GM08714 (cell line): Measurements from ENCODE around the gene ZNF280A.
"Not testable (repeated sequence)": the region's sequence is repeated elsewhere in the genome, so short reads cannot be mapped to it uniquely, and the experiment has no call there.

Experiments used
- H3K4me3 ChIP-seq: fragments of 200-500 bp; sonication (Bioruptor generic); 2 replicates; pipeline ENCODE4 v1.5.1; 2014; ENCODE audit warnings: mild to moderate bottlenecking, low read length, inconsistent platforms
- ZNF274 ChIP-seq: IDR thresholded peaks from 2 replicates; pipeline ENCODE4 v1.6.1; 2012; ENCODE audit warnings: mild to moderate bottlenecking, low read depth, low read length

Gene ZNF280A

DNA sequence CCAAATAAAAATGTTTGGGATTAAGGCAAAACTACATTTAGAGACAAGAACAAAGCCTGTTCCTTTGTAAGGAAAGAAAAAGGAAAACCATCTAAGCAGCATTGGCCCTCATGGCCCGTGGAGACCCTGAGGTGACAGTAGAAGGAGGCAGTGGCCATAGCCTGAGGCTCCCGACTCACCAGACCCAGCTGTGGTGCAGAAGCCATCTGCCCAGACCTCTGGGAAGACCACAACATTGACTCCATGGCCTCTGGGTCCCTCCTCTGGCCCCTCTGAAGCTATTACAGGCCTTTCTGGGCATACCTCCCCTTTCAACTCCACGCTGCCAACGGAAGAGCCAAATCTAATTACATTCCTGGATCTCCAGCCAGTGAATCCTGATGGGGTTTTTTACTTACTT is 32.6 kb upstream of the ZNF280A start:
- H3K4me3 ChIP-seq, result no peak overlapping the region
- no peak for TF ChIP-seq ZNF274

DNA sequence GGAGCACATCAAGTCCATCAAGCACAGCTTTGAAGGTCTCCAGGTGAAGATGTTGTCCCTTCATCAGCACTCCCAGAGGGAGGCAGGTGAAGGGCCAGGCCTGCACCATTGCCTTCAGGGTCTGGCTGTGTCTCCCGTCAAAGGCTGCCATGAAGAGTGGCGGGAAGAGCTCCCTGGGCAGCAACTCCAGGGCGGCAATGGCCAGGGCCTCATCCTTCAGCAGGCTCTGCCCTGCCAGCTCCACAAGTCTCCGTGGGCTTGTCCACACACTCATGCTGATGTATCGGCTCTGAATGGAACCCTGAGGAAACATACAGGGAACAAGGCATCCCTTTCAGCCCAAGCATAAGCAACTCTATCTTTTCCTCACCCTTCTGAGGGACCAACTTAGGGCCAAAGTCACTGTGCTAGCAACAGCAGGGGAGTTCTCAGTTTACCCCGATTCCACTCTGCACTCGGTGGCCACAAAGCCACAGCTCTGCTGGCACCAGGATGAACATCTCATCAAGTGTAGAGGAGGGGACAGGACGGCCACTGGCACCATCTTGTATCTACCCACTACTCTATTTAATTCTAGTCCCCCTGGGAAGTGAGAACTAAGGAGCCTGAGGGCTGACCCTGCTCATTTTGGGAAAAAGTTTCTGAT is 30.8 kb upstream of the ZNF280A start:
- no peak for TF ChIP-seq ZNF274
- H3K4me3 ChIP-seq, result no peak overlapping the region

DNA sequence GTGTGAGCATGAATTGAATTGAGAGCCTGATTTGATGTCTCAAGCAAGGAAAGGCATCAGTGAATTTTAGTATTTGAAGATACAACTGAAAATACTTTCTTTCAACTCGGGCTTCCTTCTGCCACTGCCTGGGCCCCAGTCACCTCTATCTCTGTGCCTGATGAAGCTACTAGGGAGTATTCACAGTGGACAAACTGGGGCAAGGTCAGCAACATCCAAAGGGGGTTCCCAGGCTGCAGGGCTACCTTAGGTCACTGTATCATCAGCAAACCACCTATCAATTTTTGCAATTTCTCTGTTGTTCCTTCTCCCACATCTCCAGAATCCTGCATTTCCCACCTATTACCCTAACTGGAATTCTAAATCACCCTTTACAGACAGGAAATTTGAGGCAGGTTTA is 28.8 kb upstream of the ZNF280A start:
- TF ChIP-seq ZNF274, result no peak
- no peak overlapping the region for H3K4me3 ChIP-seq

- no peak overlapping the region for H3K4me3 ChIP-seq
- no peak for TF ChIP-seq ZNF274
Measured at GRCh38 chr22:22548317-22548716, 28.2 kb upstream of the ZNF280A start.

- TF ChIP-seq ZNF274, result no peak
- no peak overlapping the region for H3K4me3 ChIP-seq
Measured at GRCh38 chr22:22547692-22548300, 27.7 kb upstream of the ZNF280A start.

DNA sequence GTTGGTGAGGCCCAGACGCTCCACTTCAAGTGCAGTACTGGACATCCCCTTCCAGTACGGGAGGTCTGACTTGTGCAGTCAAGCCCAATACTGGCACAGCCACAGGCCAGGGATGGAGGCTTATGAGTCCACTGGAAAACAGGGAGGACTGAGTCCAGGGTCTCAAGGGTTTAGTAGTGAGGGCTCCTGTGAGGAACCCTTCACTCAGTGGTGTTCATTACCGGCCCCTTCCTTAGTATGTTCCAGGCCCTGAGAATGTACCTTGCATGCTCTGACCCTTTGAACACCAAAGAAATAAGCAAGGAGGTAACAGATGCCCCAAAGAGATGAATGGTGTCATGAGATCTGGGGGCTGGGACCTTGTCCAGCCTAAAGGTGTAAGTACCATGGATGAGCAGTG is 27.2 kb upstream of the ZNF280A start:
- no peak for TF ChIP-seq ZNF274
- no peak overlapping the region for H3K4me3 ChIP-seq

DNA sequence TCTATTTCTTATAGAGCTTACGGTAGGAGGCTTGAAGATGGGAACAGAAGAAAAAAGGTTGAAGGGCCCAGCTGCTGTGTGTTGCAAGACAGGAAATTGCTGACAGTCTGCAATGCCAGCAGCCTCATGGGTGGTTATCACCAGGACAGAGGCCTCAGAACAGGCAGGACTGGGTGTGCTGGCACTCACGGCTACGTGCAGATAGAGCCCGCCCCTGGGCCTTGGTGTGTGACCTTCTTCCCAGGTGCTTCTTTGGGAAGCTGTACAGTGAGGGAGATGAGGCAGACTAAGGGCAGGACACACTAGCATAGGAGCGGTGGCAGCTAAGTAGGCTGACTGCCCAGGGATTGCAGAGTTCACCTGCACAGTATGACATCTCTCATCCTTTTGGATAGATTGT is 26.4 kb upstream of the ZNF280A start:
- TF ChIP-seq ZNF274, result no peak
- H3K4me3 ChIP-seq, result no peak overlapping the region

DNA sequence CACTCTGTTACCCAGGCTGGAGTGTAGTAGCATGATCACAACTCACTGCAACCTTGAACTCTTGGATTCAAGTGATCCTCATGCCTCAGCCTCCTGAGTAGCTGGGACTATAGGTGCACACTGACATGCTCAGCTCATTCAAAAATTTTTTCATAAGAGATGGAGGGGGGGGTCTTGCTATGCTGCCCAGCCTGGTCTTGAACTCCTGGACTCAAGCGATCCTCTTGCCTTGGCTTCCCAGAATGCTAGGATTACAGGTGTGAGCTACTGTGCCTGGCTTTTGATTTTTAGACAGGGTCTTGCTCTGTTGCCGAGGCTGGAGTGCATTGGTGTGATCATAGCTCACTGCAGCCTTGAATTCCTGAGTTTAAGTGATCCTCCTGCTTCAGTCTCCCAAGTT is 25.0 kb upstream of the ZNF280A start:
- no peak overlapping the region for H3K4me3 ChIP-seq
- TF ChIP-seq ZNF274, result no peak

GRCh38 chr22:22538226-22538989 is 18.3 kb upstream of the ZNF280A start:
- no peak overlapping the region for H3K4me3 ChIP-seq
- TF ChIP-seq ZNF274, result no peak

DNA sequence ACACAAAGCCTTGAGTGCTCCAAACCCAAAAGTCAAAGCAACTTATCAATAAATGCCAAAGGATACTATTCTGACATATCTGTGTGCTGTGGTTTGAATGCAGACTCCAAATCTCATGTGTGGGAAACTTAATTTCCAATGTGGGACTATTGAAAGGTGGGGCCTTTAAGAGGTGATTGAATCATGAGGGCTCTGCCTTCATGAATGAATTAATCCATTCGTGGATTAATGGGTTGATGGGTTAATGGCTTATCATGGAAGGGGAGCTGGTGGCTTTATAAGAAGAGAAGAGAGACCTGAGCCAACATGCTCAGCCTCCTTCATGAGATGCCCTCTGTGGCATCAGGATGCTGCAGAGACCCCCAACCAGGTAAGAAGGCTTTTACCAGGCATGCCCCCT is 16.8 kb upstream of the ZNF280A start:
- TF ChIP-seq ZNF274, result no peak
- no peak overlapping the region for H3K4me3 ChIP-seq

- no peak overlapping the region for H3K4me3 ChIP-seq
- TF ChIP-seq ZNF274, result no peak
Measured at GRCh38 chr22:22536515-22536914, 16.4 kb upstream of the ZNF280A start.

- TF ChIP-seq ZNF274, result no peak
- H3K4me3 ChIP-seq, result no peak overlapping the region
Measured at GRCh38 chr22:22535662-22536061, 15.6 kb upstream of the ZNF280A start.

- TF ChIP-seq ZNF274, result no peak
- no peak overlapping the region for H3K4me3 ChIP-seq
Measured at GRCh38 chr22:22534604-22535415, 14.7 kb upstream of the ZNF280A start.

DNA sequence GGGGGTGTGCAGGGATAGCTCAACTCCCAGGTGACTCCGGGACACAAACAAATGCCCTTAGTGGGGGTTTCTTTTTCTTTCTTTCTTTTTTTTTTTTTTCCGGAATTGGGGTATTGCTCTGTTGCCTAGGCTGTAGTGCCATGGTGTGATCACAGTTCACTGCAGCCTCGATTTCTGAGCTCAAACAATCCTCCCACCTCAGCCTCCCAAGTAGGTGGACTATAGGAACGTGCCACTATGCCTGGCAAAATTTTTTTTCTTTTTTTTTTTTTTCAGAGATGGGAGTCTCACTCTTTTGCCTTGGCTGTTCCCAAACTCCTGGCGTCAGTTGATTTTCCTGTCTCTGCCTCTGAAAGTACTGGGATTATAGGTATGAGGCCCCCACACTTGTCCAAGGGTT is 13.8 kb upstream of the ZNF280A start:
- no peak for TF ChIP-seq ZNF274
- H3K4me3 ChIP-seq, result no peak overlapping the region

DNA sequence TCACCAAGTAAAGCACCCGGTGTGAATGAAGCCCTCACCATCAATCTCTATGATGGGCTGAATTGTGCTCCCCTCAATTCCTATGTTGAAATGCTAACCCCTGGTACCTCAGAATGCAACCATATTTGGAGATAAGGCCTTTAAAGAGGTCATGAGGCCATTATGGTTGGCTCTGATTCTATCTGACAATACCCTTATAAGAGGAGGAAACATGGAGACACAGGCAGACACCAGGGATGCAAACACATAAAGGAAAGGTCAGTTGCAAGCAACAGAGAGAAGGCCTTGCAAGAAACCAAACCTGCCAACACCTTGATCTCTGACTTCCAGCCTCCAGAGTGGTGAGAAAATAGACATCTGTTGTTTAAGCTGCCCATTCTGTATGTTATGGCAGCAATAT is 13.3 kb upstream of the ZNF280A start:
- TF ChIP-seq ZNF274, result no peak

GRCh38 chr22:22532547-22533071 is 12.5 kb upstream of the ZNF280A start:
- H3K4me3 ChIP-seq, result not testable (repeated sequence)

More for the DNA sequence above, 13.3 kb upstream of the ZNF280A start:
- H3K4me3 ChIP-seq, result no peak overlapping the region
